HCT116 (cell line): ENCODE data around the gene ACTL7A. TPM values are rescaled to one million over a fixed set of nuclear protein-coding genes. Genes with fewer than 3 reads are reported as not detected.

Experiments
- ATAC-seq: fragments of 200-7000 bp; cut with Tn5 transposase; 2 replicates; pipeline ENCODE4 v1.9.1; 2020; ENCODE audit warnings: mild to moderate bottlenecking, moderate library complexity
- BruUV-seq: library from RNA; stranded (reverse); fragments of 400-500 nt; replicated peaks from 2 replicates; lab custom pipeline; 2021; lab: Mats Ljungman, UMichigan
- CTCF ChIA-PET: fragments of 300-600 bp; sonication (Branson Sonifier 250); formaldehyde crosslinking; loops from one replicate; lab custom pipeline; 2021; ENCODE audit warnings: antibody characterized with exemption; lab: Charles Lee
- POLR2A ChIA-PET: fragments of 300-600, 350-600 bp; sonication (Branson Sonifier 250); formaldehyde crosslinking; loops from one replicate; lab custom pipeline; 2021; ENCODE audit warnings: antibody characterized with exemption; lab: Charles Lee
- RAD21 ChIA-PET, 2 experiments: fragments of 300-600 bp; sonication (Branson Sonifier 250); formaldehyde crosslinking; loops; one replicate each; lab custom pipeline; 2023; ENCODE audit warnings: low total read pairs in 2 of 2; ENCODE audit not compliant: uncharacterized antibody in 2 of 2, unreplicated experiment in 2 of 2, low non-redundant PET in 1 of 2; lab: Charles Lee
- DNase-seq: peaks from one replicate; pipeline ENCODE4 v3.0.0-alpha.2; 2010; ENCODE audit warnings: low read depth, low spot score
- H2AFZ ChIP-seq: fragments of 200-600 bp; shearing (Covaris generic), sonication (generic); 2 replicates; pipeline ENCODE4 v1.6.1; 2017; ENCODE audit warnings: low read depth, mixed run types, mixed read lengths, antibody characterized with exemption, low read length; ENCODE audit not compliant: poor library complexity, severe bottlenecking
- H3K27ac ChIP-seq: 2 replicates; pipeline ENCODE4 v1.5.1; 2012; ENCODE audit warnings: low read depth, low read length
- H3K27me3 ChIP-seq: fragments of 200-600 bp; sonication (generic); 2 replicates; pipeline ENCODE4 v1.6.1; 2016; ENCODE audit warnings: mixed run types, low read length, mixed read lengths; ENCODE audit not compliant: insufficient read depth
- H3K36me3 ChIP-seq, 2 experiments: fragments of 200-500 bp in 1 of 2; fragments of 200-600 bp in 1 of 2; sonication (Bioruptor generic) in 1 of 2; sonication (generic) in 1 of 2; 2 replicates each; pipeline versions ENCODE4 v1.5.1 to v1.6.1; 2014 to 2016; ENCODE audit warnings: low read length in 2 of 2, inconsistent platforms in 1 of 2, mixed read lengths in 1 of 2, mixed run types in 1 of 2; ENCODE audit not compliant: insufficient read depth in 2 of 2, control insufficient read depth in 1 of 2
- H3K4me1 ChIP-seq, 2 experiments: fragments of 200-600 bp in 1 of 2; sonication (generic) in 1 of 2; 2 replicates each; pipeline versions ENCODE4 v1.5.1 to v1.6.1; 2012 to 2017; ENCODE audit warnings: low read length in 2 of 2, inconsistent platforms in 1 of 2, mild to moderate bottlenecking in 1 of 2, mixed read lengths in 1 of 2, mixed run types in 1 of 2, moderate library complexity in 1 of 2; ENCODE audit not compliant: insufficient read depth in 2 of 2, control insufficient read depth in 1 of 2
- H3K4me2 ChIP-seq: fragments of 200-600 bp; sonication (generic); 2 replicates; pipeline ENCODE4 v1.6.1; 2017; ENCODE audit warnings: mixed run types, low read length, mixed read lengths
- H3K4me3 ChIP-seq, 2 experiments: fragments of 200-600 bp in 1 of 2; sonication (generic) in 1 of 2; replicated peaks in 1 of 2; 2 replicates each; pipeline ENCODE4 v1.5.1; 2011 to 2016; ENCODE audit warnings: low read length in 2 of 2, control low read depth in 1 of 2, low read depth in 1 of 2, mild to moderate bottlenecking in 1 of 2, mixed read lengths in 1 of 2, mixed run types in 1 of 2
- H3K79me2 ChIP-seq: fragments of 200-600 bp; sonication (generic); 2 replicates; pipeline ENCODE4 v1.6.1; 2017; ENCODE audit warnings: mild to moderate bottlenecking, mixed run types, low read length, moderate library complexity, mixed read lengths; ENCODE audit not compliant: insufficient read depth
- H3K9ac ChIP-seq: fragments of 200-600 bp; sonication (generic); 2 replicates; pipeline ENCODE4 v1.6.1; 2016; ENCODE audit warnings: low read length, mixed read lengths
- H3K9me2 ChIP-seq: fragments of 200-600 bp; sonication (generic), shearing (Covaris generic); 2 replicates; pipeline ENCODE4 v1.6.1; 2017; ENCODE audit warnings: mixed run types, mild to moderate bottlenecking, moderate library complexity; ENCODE audit not compliant: insufficient read depth
- H3K9me3 ChIP-seq, 2 experiments: fragments of 200-500 bp in 1 of 2; fragments of 200-600 bp in 1 of 2; sonication (Bioruptor generic) in 1 of 2; sonication (generic) in 1 of 2; 2 replicates each; pipeline ENCODE4 v1.6.1; 2014 to 2017; ENCODE audit warnings: low read length in 2 of 2, mixed read lengths in 2 of 2, inconsistent platforms in 1 of 2, low read depth in 1 of 2, mild to moderate bottlenecking in 1 of 2, mixed run types in 1 of 2, moderate library complexity in 1 of 2; ENCODE audit not compliant: control insufficient read depth in 1 of 2, insufficient read depth in 1 of 2
- H4K20me1 ChIP-seq: fragments of 200-600 bp; sonication (generic), shearing (Covaris generic); 2 replicates; pipeline ENCODE4 v1.6.1; 2017; ENCODE audit warnings: mixed run types, mild to moderate bottlenecking, moderate library complexity; ENCODE audit not compliant: insufficient read depth
- CBX3 ChIP-seq: IDR thresholded peaks from 2 replicates; pipeline ENCODE4 v1.6.1; 2012; ENCODE audit warnings: low read depth
- CEBPB ChIP-seq: IDR thresholded peaks from 2 replicates; pipeline ENCODE4 v1.6.1; 2012; ENCODE audit warnings: low read depth
- ELF1 ChIP-seq: IDR thresholded peaks from 2 replicates; pipeline ENCODE4 v1.6.1; 2012; ENCODE audit warnings: low read depth, borderline replicate concordance
- EZH2 ChIP-seq: fragments of 200-600 bp; sonication (generic); IDR thresholded peaks from 2 replicates; pipeline ENCODE4 v1.6.1; 2017; ENCODE audit warnings: antibody characterized with exemption, mixed run types
- FOSL1 ChIP-seq: IDR thresholded peaks from 2 replicates; pipeline ENCODE4 v1.6.1; 2012; ENCODE audit warnings: low read depth
- JUND ChIP-seq: IDR thresholded peaks from 2 replicates; pipeline ENCODE4 v1.6.1; 2012
- RAD21 ChIP-seq: IDR thresholded peaks from 2 replicates; pipeline ENCODE4 v1.6.1; 2012; ENCODE audit warnings: low read depth, mild to moderate bottlenecking
- SIN3A ChIP-seq: IDR thresholded peaks from 2 replicates; pipeline ENCODE4 v1.6.1; 2012; ENCODE audit warnings: low read depth
- SP1 ChIP-seq: IDR thresholded peaks from 2 replicates; pipeline ENCODE4 v1.6.1; 2012; ENCODE audit warnings: low read depth
- SRF ChIP-seq: IDR thresholded peaks from 2 replicates; pipeline ENCODE4 v1.6.1; 2012; ENCODE audit warnings: low read depth
- TCF7L2 ChIP-seq: IDR thresholded peaks from 2 replicates; pipeline ENCODE4 v1.7.0; 2011; ENCODE audit warnings: borderline replicate concordance, inconsistent platforms; ENCODE audit not compliant: insufficient read depth, insufficient read length; ENCODE audit errors: extremely low read depth
- ZFX ChIP-seq: fragments of 450-650 bp; IDR thresholded peaks from 2 replicates; pipeline ENCODE4 v1.6.1; 2017
- intact Hi-C: fragments of 100-400 bp; cut with micrococcal nuclease; formaldehyde crosslinking; loops from 2 replicates; pipeline ENCODE4 v1.10.0; 2022
- total RNA-seq: library from RNA; stranded (reverse); gene quantifications from one replicate; pipeline ENCODE4 v1.2.1, GENCODE V29; 2021; ENCODE audit not compliant: unreplicated experiment
- TF ChIP-seq, protein P1 (sequence below): IDR thresholded peaks from 2 replicates; pipeline ENCODE4 v1.6.1; 2012; ENCODE audit warnings: low read depth
- TF ChIP-seq, protein P2 (sequence below): IDR thresholded peaks from 2 replicates; pipeline ENCODE4 v1.6.1; 2011; ENCODE audit warnings: mild to moderate bottlenecking, low read length, moderate library complexity; ENCODE audit not compliant: insufficient replicate concordance; ENCODE audit errors: extremely low read depth

Gene ACTL7A
- total RNA-seq, 1 experiment from 2014 or later, result not detected

DNA sequence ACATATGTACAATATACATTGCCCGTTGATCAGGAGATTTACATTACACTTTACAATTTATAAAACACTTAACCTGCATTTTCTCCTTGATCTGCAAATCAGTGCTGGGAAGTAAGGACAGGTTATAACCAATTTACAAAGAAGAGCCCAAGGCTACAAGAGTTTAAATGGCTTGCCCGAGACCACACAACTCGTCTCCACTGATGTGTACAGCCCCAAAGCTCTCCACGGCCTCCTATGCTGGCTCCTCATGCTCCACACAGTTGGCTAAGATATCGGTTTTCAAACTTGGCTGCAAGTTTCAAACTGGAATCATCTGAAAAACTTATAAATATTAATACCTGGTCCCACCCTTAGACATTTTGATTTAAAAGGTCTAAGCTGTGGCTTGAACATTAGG lies 16.6 kb upstream of the ACTL7A start:
- ATAC-seq (no peak), DNase-seq (no peak)
- no peak overlapping the region for H3K27ac ChIP-seq
- H3K27me3 ChIP-seq, result no peaks in the 10 kb centered on the region
- POLR2A ChIA-PET, result no interaction called here
- intact Hi-C loops, result no loop called here
- no peak overlapping the region for H3K4me2 ChIP-seq
- RAD21 ChIA-PET, result no interaction called here
- no peaks in the 10 kb centered on the region for H3K36me3 ChIP-seq
- peaks cover 5% of the 10 kb centered on the region; the same call in 1 of the 2 replicates for H3K9me2 ChIP-seq
- CTCF ChIA-PET, result no interaction called here
- H3K4me3 ChIP-seq, result no peak overlapping the region
- H3K79me2 ChIP-seq, result no peaks in the 10 kb centered on the region
- H4K20me1 ChIP-seq, result no peaks in the 10 kb centered on the region
- no peaks in the 10 kb centered on the region for H3K4me1 ChIP-seq
- TF ChIP-seq ZFX, result no peak
- no peak for TF ChIP-seq RAD21
- TF ChIP-seq CEBPB, result no peak
- TF ChIP-seq EZH2, result no peak
- TF ChIP-seq, protein P1, sequence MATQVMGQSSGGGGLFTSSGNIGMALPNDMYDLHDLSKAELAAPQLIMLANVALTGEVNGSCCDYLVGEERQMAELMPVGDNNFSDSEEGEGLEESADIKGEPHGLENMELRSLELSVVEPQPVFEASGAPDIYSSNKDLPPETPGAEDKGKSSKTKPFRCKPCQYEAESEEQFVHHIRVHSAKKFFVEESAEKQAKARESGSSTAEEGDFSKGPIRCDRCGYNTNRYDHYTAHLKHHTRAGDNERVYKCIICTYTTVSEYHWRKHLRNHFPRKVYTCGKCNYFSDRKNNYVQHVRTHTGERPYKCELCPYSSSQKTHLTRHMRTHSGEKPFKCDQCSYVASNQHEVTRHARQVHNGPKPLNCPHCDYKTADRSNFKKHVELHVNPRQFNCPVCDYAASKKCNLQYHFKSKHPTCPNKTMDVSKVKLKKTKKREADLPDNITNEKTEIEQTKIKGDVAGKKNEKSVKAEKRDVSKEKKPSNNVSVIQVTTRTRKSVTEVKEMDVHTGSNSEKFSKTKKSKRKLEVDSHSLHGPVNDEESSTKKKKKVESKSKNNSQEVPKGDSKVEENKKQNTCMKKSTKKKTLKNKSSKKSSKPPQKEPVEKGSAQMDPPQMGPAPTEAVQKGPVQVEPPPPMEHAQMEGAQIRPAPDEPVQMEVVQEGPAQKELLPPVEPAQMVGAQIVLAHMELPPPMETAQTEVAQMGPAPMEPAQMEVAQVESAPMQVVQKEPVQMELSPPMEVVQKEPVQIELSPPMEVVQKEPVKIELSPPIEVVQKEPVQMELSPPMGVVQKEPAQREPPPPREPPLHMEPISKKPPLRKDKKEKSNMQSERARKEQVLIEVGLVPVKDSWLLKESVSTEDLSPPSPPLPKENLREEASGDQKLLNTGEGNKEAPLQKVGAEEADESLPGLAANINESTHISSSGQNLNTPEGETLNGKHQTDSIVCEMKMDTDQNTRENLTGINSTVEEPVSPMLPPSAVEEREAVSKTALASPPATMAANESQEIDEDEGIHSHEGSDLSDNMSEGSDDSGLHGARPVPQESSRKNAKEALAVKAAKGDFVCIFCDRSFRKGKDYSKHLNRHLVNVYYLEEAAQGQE, result no peak
- no peak for TF ChIP-seq SIN3A
- no peak for TF ChIP-seq ELF1
- no peak for TF ChIP-seq CBX3
- no peak for TF ChIP-seq FOSL1
- TF ChIP-seq SP1, result no peak
- TF ChIP-seq, protein P2, sequence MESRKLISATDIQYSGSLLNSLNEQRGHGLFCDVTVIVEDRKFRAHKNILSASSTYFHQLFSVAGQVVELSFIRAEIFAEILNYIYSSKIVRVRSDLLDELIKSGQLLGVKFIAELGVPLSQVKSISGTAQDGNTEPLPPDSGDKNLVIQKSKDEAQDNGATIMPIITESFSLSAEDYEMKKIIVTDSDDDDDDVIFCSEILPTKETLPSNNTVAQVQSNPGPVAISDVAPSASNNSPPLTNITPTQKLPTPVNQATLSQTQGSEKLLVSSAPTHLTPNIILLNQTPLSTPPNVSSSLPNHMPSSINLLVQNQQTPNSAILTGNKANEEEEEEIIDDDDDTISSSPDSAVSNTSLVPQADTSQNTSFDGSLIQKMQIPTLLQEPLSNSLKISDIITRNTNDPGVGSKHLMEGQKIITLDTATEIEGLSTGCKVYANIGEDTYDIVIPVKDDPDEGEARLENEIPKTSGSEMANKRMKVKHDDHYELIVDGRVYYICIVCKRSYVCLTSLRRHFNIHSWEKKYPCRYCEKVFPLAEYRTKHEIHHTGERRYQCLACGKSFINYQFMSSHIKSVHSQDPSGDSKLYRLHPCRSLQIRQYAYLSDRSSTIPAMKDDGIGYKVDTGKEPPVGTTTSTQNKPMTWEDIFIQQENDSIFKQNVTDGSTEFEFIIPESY, result no peak
- no peak for TF ChIP-seq JUND
- no peak for TF ChIP-seq SRF
- no peak for TF ChIP-seq TCF7L2
- H3K9ac ChIP-seq, result no peak overlapping the region
- H3K9me3 ChIP-seq, result no peaks in the 10 kb centered on the region
- BruUV-seq, result no TSS peak
- H2AFZ ChIP-seq, result no peak overlapping the region
